Activated T-cell treated with anti-CD3 and anti-CD28 coated beads, Interleukin-2, amount 50 U/mL, for 24 hours (primary cell): Measurements from ENCODE around the gene HOXC12.

Experiments
- DNase-seq: peaks from one replicate; pipeline ENCODE4 v3.0.0-alpha.2; 2020
- H3K27ac Mint-ChIP-seq: 2 replicates; pipeline ENCODE4 v1.8.0; 2020; ENCODE audit warnings: mild to moderate bottlenecking, mixed read lengths
- H3K27me3 Mint-ChIP-seq: 2 replicates; pipeline ENCODE4 v1.8.0; 2020; ENCODE audit warnings: mixed read lengths
- H3K36me3 Mint-ChIP-seq: 2 replicates; pipeline ENCODE4 v1.8.0; 2020; ENCODE audit warnings: low read depth, mixed read lengths
- H3K4me1 Mint-ChIP-seq: 2 replicates; pipeline ENCODE4 v1.8.0; 2020; ENCODE audit warnings: low read depth, mixed read lengths
- H3K4me3 Mint-ChIP-seq: 2 replicates; pipeline ENCODE4 v1.8.0; 2020; ENCODE audit warnings: mild to moderate bottlenecking, moderate library complexity, mixed read lengths
- H3K9me3 Mint-ChIP-seq: 2 replicates; pipeline ENCODE4 v1.8.0; 2020; ENCODE audit warnings: mixed read lengths

The HOXC12 gene

GRCh38 chr12:53937596-53938325 lies 16.9 kb upstream of the HOXC12 start:
- Mint-ChIP-seq H3K36me3 (no peaks in the 10 kb centered on the region), H3K9me3 (no peaks in the 10 kb centered on the region), H3K4me1 (peaks cover 12% of the 10 kb centered on the region), H3K27me3 (peaks cover 93% of the 10 kb centered on the region), H3K4me3 (no peak overlapping the region), H3K27ac (no peak overlapping the region)
- no peak for DNase-seq

- H3K27me3 Mint-ChIP-seq = peaks cover 93% of the 10 kb centered on the region
- peak; percentile 66 for DNase-seq
- H3K9me3 Mint-ChIP-seq = no peaks in the 10 kb centered on the region
- no peak within 1 kb of the TSS for H3K4me3 Mint-ChIP-seq
- H3K36me3 Mint-ChIP-seq = no peaks in the 10 kb centered on the region
- peaks cover 12% of the 10 kb centered on the region for H3K4me1 Mint-ChIP-seq
- H3K27ac Mint-ChIP-seq = no peak within 1 kb of the TSS
Observed at GRCh38 chr12:53938326-53939140, 16.2 kb upstream of the HOXC12 start, which contains the start of gene HOXC13. HOXC13 (plus strand) TSS chr12:53938831; CDS start chr12:53938907, 76 bp downstream.

GRCh38 chr12:53939141-53940108 lies 15.3 kb upstream of the HOXC12 start:
- no peak for DNase-seq
- Mint-ChIP-seq H3K27me3 (peaks cover 93% of the 10 kb centered on the region), H3K9me3 (no peaks in the 10 kb centered on the region), H3K27ac (no peak overlapping the region), H3K4me1 (peaks cover 12% of the 10 kb centered on the region), H3K36me3 (no peaks in the 10 kb centered on the region), H3K4me3 (no peak overlapping the region)

- H3K27ac Mint-ChIP-seq = no peak overlapping the region
- DNase-seq = no peak
- peaks cover 94% of the 10 kb centered on the region for H3K27me3 Mint-ChIP-seq
- peaks cover 12% of the 10 kb centered on the region for H3K4me1 Mint-ChIP-seq
- H3K9me3 Mint-ChIP-seq = no peaks in the 10 kb centered on the region
- no peak overlapping the region for H3K4me3 Mint-ChIP-seq
- H3K36me3 Mint-ChIP-seq = no peaks in the 10 kb centered on the region
Observed at GRCh38 chr12:53940443-53941014, 14.2 kb upstream of the HOXC12 start.

GRCh38 chr12:53941187-53941586 lies 13.5 kb upstream of the HOXC12 start:
- Mint-ChIP-seq H3K9me3 (no peaks in the 10 kb centered on the region), H3K27me3 (peaks cover 94% of the 10 kb centered on the region), H3K4me3 (no peak overlapping the region), H3K36me3 (no peaks in the 10 kb centered on the region), H3K4me1 (peaks cover 9% of the 10 kb centered on the region), H3K27ac (no peak overlapping the region)
- DNase-seq = no peak

GRCh38 chr12:53941750-53942149 lies 13.0 kb upstream of the HOXC12 start:
- no peak overlapping the region for H3K4me3 Mint-ChIP-seq

GRCh38 chr12:53942467-53942997 lies 12.2 kb upstream of the HOXC12 start:
- peaks cover 8% of the 10 kb centered on the region for H3K4me1 Mint-ChIP-seq
- peaks cover 94% of the 10 kb centered on the region for H3K27me3 Mint-ChIP-seq
- H3K27ac Mint-ChIP-seq = no peak overlapping the region
- no peaks in the 10 kb centered on the region for H3K9me3 Mint-ChIP-seq
- H3K36me3 Mint-ChIP-seq = no peaks in the 10 kb centered on the region
- no peak for DNase-seq
- H3K4me3 Mint-ChIP-seq = no peak overlapping the region

More at GRCh38 chr12:53941750-53942149, 13.0 kb upstream of the HOXC12 start:
- Mint-ChIP-seq H3K36me3 (no peaks in the 10 kb centered on the region), H3K27me3 (peaks cover 94% of the 10 kb centered on the region), H3K4me1 (peaks cover 9% of the 10 kb centered on the region), H3K27ac (no peak overlapping the region), H3K9me3 (no peaks in the 10 kb centered on the region)
- no peak for DNase-seq

- no peaks in the 10 kb centered on the region for H3K9me3 Mint-ChIP-seq
- H3K4me3 Mint-ChIP-seq = no peak overlapping the region
- no peak for DNase-seq
- peaks cover 97% of the 10 kb centered on the region for H3K27me3 Mint-ChIP-seq
- peaks cover 5% of the 10 kb centered on the region for H3K4me1 Mint-ChIP-seq
- no peaks in the 10 kb centered on the region for H3K36me3 Mint-ChIP-seq
- H3K27ac Mint-ChIP-seq = no peak overlapping the region
Observed at GRCh38 chr12:53944209-53944608, 10.5 kb upstream of the HOXC12 start.

GRCh38 chr12:53944907-53945847 lies 9.5 kb upstream of the HOXC12 start:
- Mint-ChIP-seq H3K27ac (no peak overlapping the region), H3K9me3 (no peaks in the 10 kb centered on the region), H3K27me3 (peaks cover 97% of the 10 kb centered on the region), H3K4me3 (no peak overlapping the region), H3K36me3 (no peaks in the 10 kb centered on the region), H3K4me1 (peaks cover 2% of the 10 kb centered on the region)
- no peak for DNase-seq

GRCh38 chr12:53947743-53948142 lies 7.0 kb upstream of the HOXC12 start:
- Mint-ChIP-seq H3K27ac (no peak overlapping the region), H3K27me3 (peaks cover 99% of the 10 kb centered on the region), H3K36me3 (no peaks in the 10 kb centered on the region), H3K4me1 (peaks cover 11% of the 10 kb centered on the region), H3K9me3 (no peaks in the 10 kb centered on the region), H3K4me3 (no peak overlapping the region)
- DNase-seq = no peak

GRCh38 chr12:53948650-53949593 lies 5.8 kb upstream of the HOXC12 start:
- DNase-seq = no peak
- no peaks in the 10 kb centered on the region for H3K36me3 Mint-ChIP-seq
- H3K27me3 Mint-ChIP-seq = peaks cover 99% of the 10 kb centered on the region
- peaks cover 16% of the 10 kb centered on the region for H3K4me1 Mint-ChIP-seq
- no peak overlapping the region for H3K27ac Mint-ChIP-seq
- H3K4me3 Mint-ChIP-seq = no peak overlapping the region
- no peaks in the 10 kb centered on the region for H3K9me3 Mint-ChIP-seq
